Stomach smooth muscle (tissue), 2 donors: ENCODE results near the gene AQP9.

Source experiments
- H3K27ac ChIP-seq: one replicate; pipeline ENCODE4 v1.7.0; 2013; ENCODE audit warnings: mild to moderate bottlenecking, low read length, inconsistent platforms
- H3K27me3 ChIP-seq, 2 donors: one replicate each; pipeline ENCODE4 v1.7.0; 2013; ENCODE audit warnings: low read length in 2 of 2; ENCODE audit not compliant: insufficient read depth in 2 of 2, control insufficient read depth in 1 of 2
- H3K36me3 ChIP-seq, 2 donors: one replicate each; pipeline ENCODE4 v1.7.0; 2013; ENCODE audit warnings: low read length in 2 of 2; ENCODE audit not compliant: control insufficient read depth in 2 of 2, insufficient read depth in 2 of 2
- H3K4me1 ChIP-seq: one replicate; pipeline ENCODE4 v1.7.0; 2013; ENCODE audit warnings: low read length; ENCODE audit not compliant: control insufficient read depth, insufficient read depth
- H3K4me3 ChIP-seq, 2 donors: one replicate each; pipeline ENCODE4 v1.7.0; 2013; ENCODE audit warnings: low read length in 2 of 2
- H3K9ac ChIP-seq, 2 donors: one replicate each; pipeline ENCODE4 v1.7.0; 2013; ENCODE audit warnings: low read length in 2 of 2, mild to moderate bottlenecking in 1 of 2
- H3K9me3 ChIP-seq, 2 donors: one replicate each; pipeline ENCODE4 v1.7.0; 2013; ENCODE audit warnings: low read length in 2 of 2; ENCODE audit not compliant: control insufficient read depth in 2 of 2
- donor health status: healthy.
- donor health status: Pancreatic carcinoma.

Gene AQP9

DNA sequence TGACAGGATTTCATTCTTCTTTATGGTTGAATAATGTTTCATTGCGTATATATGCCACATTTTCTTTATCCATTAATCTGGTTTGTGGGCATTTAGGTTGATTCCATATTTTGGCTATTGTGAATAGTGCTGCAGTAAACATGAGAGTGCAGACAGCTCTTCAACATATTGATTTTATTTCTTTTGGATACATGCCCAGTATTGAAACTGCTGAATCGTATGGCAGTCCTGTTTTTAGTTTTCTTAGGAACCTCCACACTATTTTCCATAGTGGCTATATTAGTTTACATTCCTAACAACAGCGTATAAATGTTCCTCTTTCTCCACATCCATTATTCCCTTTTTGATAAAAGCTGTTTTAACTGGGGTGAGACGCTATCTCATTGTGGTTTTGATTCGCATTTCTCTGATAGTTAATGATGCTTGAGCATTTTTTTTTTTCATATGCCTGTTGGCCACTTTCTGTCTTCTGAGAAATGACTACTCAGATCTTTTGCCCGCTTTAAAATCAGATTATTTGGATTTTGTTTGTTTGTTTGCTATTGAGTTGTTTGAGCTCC, 21.7 kb downstream of the AQP9 start:
- Histone ChIP-seq H3K4me1 (no peaks in the 10 kb centered on the region), H3K9ac (no peak overlapping the region), H3K27me3 (peaks cover 0 to 2% of the 10 kb centered on the region in 2 donors), H3K27ac (no peak overlapping the region), H3K4me3 (no peak overlapping the region), H3K36me3 (no peaks in the 10 kb centered on the region), H3K9me3 (peaks cover 0 to 3% of the 10 kb centered on the region in 2 donors)

DNA sequence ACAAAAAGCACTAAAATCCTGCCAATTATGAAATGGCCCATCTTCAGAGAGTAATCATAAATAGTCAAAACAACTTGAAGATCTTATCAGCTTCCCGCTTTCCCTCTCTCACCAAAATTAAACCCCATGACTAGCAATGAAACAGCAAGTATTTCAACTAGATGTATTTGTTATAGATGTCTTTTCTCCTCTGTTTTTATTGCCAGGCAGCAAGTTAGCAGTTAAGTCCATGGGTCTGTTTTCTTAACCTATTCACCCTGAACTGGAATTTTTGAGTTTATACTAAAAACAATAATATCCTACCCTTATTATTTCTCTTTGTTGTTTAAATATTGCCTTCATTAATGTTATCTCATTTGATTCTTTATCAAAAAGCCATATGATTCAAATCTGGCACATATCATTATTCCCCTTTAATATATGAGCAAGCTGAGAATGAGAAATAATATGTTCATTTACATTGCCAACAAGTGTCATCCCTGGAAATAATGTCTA, 23.3 kb downstream of the AQP9 start:
- Histone ChIP-seq H3K27ac (no peak overlapping the region), H3K4me1 (no peaks in the 10 kb centered on the region), H3K36me3 (no peaks in the 10 kb centered on the region), H3K27me3 (peaks cover 0 to 2% of the 10 kb centered on the region in 2 donors), H3K9me3 (peaks cover 0 to 3% of the 10 kb centered on the region in 2 donors), H3K4me3 (no peak overlapping the region), H3K9ac (no peak overlapping the region)

DNA sequence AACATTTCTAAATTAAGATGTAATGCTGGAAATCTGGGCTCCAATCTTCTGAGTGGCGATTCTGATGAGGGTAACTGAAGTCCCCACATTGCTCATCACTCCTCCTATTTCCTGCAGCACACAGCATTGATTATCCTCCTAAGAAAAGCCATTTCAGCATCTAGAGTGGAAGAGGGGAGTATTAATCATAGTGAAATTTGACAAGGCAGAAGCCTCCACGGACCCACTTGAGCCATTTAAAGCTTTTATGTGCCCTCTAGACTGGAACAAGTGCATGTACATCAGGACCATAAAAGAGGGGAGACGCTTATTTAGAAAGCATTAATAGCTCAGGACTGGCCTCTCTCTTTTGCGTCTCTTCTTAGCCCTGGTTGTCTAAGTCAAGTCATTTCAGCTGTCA, 25.8 kb downstream of the AQP9 start:
- no peaks in the 10 kb centered on the region for H3K36me3 ChIP-seq

DNA sequence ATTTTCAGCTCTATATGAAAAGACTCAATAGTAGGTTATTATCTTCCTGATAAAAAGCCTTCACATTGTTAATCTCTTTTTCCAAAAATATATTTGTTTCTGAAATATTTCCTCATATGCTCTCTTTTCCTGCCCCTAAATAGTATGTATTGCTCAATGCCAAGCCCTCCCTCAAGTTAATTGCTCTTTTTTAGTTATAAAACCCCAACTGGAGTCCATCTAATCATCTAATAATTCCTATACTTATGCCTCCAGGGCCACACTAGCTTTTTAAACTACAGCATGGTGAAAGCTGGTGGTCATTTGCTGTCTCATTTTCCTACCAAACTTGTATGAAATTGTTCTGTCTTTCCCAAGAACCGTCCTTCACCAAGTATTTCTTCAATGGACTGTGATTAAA, 26.7 kb downstream of the AQP9 start:
- Histone ChIP-seq H3K36me3 (no peaks in the 10 kb centered on the region), H3K27me3 (peaks cover 0 to 4% of the 10 kb centered on the region in 2 donors), H3K9ac (no peak overlapping the region), H3K4me1 (no peaks in the 10 kb centered on the region), H3K9me3 (peaks cover 0 to 3% of the 10 kb centered on the region in 2 donors), H3K4me3 (no peak overlapping the region), H3K27ac (no peak overlapping the region)

More for the DNA sequence above, 25.8 kb downstream of the AQP9 start:
- no peaks in the 10 kb centered on the region for H3K4me1 ChIP-seq
- H3K9me3 ChIP-seq = peaks cover 0 to 3% of the 10 kb centered on the region in 2 donors
- no peak overlapping the region for H3K27ac ChIP-seq
- H3K27me3 ChIP-seq = peaks cover 0 to 2% of the 10 kb centered on the region in 2 donors
- no peak overlapping the region for H3K4me3 ChIP-seq
- no peak overlapping the region for H3K9ac ChIP-seq

DNA sequence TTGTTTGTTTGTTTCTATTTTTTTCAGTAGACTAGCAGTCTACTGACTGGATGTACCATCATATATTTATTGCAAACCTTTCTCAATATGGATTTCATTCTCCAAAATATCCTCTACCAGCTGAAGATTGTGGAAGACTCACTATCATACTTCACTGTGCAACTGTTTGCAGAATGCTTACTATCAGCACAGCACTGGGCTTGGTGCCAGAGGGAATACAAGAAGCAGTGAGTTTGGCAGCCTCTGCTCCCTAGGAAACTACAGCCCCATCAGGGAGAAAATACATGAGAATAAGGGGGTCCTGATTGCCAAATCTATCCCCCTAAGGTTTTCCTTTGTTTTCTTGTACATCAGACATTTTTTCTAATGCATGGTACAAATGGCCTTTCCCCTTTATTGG, 27.5 kb downstream of the AQP9 start:
- no peaks in the 10 kb centered on the region for H3K36me3 ChIP-seq

DNA sequence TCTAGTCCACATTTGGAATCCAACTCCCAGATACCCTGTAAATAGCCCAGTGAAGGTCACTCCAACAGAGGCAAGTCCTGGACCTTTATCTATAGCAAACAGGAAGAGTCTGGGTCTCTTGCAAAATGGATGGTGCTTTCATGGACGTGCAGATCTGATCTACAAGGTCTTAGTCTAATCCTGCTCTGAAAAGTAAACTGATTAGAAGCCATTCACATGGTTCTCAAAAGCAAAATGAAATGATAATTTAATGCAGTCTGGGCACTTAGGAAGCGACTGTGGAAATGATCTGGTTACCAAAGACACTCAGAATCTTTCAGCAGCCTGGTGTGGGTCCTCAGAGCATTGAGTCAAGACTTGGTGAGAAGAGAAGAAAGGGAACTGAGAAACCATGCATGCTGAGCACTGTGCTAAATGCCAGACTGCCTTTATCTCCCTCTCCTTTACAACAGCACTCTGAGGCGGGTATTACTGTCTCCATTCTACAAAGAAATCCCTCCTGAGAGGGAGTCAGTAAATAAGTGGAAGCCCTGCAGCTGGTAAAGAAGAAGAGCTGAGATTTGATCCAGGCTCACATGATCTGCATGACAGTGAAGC, 29.0 kb downstream of the AQP9 start:
- Histone ChIP-seq H3K9me3 (peaks cover 0 to 3% of the 10 kb centered on the region in 2 donors), H3K27me3 (peaks cover 0 to 2% of the 10 kb centered on the region in 2 donors), H3K4me1 (no peaks in the 10 kb centered on the region), H3K9ac (no peak overlapping the region), H3K36me3 (no peaks in the 10 kb centered on the region), H3K4me3 (no peak overlapping the region), H3K27ac (no peak overlapping the region)

More for the DNA sequence above, 27.5 kb downstream of the AQP9 start:
- peaks cover 0 to 3% of the 10 kb centered on the region in 2 donors for H3K9me3 ChIP-seq
- peaks cover 0 to 4% of the 10 kb centered on the region in 2 donors for H3K27me3 ChIP-seq
- no peak overlapping the region for H3K4me3 ChIP-seq
- no peak overlapping the region for H3K9ac ChIP-seq
- H3K27ac ChIP-seq = no peak overlapping the region
- H3K4me1 ChIP-seq = no peaks in the 10 kb centered on the region

DNA sequence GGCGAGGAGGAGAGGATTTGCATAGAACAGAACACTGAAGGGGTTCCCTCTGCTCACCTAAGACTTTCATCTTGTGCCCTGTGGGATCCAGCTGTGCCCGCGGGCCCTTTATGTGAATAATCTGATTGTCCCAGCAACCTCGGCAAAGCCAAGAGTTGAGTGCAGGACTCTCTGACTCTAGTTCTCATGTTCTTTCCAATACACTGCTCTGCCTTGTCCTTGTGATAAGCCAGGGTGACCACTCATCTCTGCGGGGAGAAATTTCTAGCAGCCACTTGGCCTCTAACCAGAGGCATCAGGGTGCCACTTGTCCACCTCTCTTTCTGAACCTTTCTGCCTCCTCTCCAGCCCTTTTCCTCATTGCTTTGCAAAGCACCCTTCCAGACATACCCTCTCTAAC, 31.8 kb downstream of the AQP9 start:
- Histone ChIP-seq H3K27ac (no peak overlapping the region), H3K9me3 (no peaks in the 10 kb centered on the region), H3K36me3 (no peaks in the 10 kb centered on the region), H3K27me3 (peaks cover 0 to 2% of the 10 kb centered on the region in 2 donors), H3K4me3 (no peak overlapping the region), H3K4me1 (no peaks in the 10 kb centered on the region), H3K9ac (no peak overlapping the region)

DNA sequence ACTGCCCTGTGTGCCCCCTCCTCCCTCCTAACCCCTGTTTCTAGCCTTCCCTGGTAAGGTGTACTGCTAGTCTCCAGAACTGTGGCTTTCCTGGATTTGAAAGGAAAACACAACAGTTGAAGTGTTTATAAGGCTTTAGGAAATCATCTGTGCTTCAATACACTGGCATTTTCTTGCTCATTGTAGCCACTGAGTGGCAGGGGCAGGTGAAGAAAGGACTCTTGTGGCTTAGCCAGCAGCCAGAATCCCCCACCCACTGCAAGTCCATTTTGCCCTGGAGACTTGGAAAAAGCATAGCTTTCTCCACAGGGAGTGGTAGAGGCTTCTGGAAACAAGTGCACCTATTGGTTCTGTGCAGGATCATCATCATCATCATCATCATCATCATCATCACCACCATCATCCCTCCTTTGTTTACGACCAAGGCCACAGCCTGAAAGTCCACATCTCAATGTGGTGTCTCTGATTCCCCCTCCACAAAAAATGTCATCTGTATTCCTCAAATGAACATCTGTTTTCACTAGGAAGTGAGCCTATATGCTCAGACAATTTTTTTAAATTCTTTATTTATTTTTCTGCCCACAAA, 33.4 kb downstream of the AQP9 start:
- Histone ChIP-seq H3K27ac (no peak overlapping the region), H3K4me3 (no peak overlapping the region), H3K36me3 (no peaks in the 10 kb centered on the region), H3K27me3 (peaks cover 0 to 2% of the 10 kb centered on the region in 2 donors), H3K4me1 (no peaks in the 10 kb centered on the region), H3K9ac (no peak overlapping the region), H3K9me3 (no peaks in the 10 kb centered on the region)

DNA sequence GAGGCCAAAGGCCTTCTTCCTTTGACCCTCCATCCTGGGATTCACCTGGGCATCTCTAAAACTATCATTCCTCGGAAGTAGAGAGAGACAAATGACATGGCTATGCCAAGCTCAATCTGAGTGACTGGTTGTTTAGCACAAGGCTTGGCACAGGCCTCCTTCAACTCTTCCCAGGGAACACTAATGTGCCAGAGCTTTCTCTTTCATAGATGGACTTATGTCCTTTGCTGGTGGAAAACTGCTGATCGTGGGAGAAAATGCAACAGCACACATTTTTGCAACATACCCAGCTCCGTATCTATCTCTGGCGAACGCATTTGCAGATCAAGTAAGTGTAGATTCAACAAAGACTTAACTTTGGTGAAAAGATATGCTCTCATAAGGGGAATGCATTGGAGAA, 36.5 kb downstream of the AQP9 start:
- Histone ChIP-seq H3K9me3 (no peaks in the 10 kb centered on the region), H3K9ac (no peak overlapping the region), H3K4me3 (no peak overlapping the region), H3K36me3 (no peaks in the 10 kb centered on the region), H3K27me3 (no peaks in the 10 kb centered on the region), H3K27ac (no peak overlapping the region), H3K4me1 (no peaks in the 10 kb centered on the region)

DNA sequence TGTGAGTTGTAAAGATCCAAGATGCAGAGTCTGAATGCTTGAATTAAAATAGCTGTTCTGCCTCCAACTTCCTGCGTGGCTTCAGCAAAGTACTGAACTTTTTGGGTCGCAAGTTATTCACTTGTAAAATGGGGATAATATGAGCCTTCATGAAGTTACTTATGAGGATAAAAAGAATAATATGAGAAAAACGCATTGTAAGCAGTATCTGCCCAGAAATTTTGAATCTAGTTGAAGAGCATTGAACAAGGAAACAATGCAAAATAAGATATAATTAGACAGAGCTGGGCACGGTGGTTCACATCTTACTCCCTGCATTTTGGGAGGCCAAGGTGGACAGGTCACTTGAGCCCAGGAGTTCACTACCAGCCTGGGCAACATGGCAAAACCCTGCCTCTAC, 37.8 kb downstream of the AQP9 start:
- no peaks in the 10 kb centered on the region for H3K4me1 ChIP-seq
- no peak overlapping the region for H3K27ac ChIP-seq
- H3K36me3 ChIP-seq = no peaks in the 10 kb centered on the region
- H3K9me3 ChIP-seq = no peaks in the 10 kb centered on the region
- no peaks in the 10 kb centered on the region for H3K27me3 ChIP-seq
- H3K9ac ChIP-seq = no peak overlapping the region
- H3K4me3 ChIP-seq = no peak overlapping the region

DNA sequence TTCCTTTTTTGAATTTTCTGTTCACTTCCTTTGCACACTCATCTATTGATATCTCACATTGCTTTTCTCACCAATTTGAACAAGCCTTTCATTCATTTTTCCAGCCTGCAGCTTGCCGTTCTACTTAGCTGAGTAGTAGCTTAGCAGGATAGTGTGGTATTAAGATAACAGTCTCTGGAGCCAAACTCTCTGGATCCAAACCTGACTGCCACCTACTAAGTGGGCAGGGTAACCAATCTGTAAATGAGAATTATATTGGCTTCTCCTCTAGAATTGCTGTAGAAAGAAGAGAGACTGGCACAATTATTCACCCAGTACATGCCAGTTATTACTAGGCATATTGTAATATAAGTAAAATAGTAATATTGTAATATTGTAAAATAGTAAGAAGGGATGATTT, 40.5 kb downstream of the AQP9 start:
- no peak overlapping the region for H3K27ac ChIP-seq
- no peaks in the 10 kb centered on the region for H3K4me1 ChIP-seq
- H3K4me3 ChIP-seq = no peak overlapping the region
- H3K9me3 ChIP-seq = no peaks in the 10 kb centered on the region
- H3K9ac ChIP-seq = no peak overlapping the region
- peaks cover 0 to 3% of the 10 kb centered on the region in 2 donors for H3K27me3 ChIP-seq
- no peaks in the 10 kb centered on the region for H3K36me3 ChIP-seq
